Stimulated activated CD8-positive, alpha-beta memory T cell treated with anti-CD3 and anti-CD28 coated beads, Interleukin-4, amount 100 ng/mL, for 24 hours (primary cell): ENCODE data around the gene TBCCD1.

ENCODE experiments used
- DNase-seq: peaks from one replicate; pipeline ENCODE4 v3.0.0-alpha.2; 2020; ENCODE audit warnings: low read depth

TBCCD1 gene, protein sequence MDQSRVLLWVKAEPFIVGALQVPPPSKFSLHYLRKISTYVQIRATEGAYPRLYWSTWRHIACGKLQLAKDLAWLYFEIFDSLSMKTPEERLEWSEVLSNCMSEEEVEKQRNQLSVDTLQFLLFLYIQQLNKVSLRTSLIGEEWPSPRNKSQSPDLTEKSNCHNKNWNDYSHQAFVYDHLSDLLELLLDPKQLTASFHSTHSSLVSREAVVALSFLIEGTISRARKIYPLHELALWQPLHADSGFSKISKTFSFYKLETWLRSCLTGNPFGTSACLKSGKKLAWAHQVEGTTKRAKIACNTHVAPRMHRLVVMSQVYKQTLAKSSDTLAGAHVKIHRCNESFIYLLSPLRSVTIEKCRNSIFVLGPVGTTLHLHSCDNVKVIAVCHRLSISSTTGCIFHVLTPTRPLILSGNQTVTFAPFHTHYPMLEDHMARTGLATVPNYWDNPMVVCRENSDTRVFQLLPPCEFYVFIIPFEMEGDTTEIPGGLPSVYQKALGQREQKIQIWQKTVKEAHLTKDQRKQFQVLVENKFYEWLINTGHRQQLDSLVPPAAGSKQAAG

DNA sequence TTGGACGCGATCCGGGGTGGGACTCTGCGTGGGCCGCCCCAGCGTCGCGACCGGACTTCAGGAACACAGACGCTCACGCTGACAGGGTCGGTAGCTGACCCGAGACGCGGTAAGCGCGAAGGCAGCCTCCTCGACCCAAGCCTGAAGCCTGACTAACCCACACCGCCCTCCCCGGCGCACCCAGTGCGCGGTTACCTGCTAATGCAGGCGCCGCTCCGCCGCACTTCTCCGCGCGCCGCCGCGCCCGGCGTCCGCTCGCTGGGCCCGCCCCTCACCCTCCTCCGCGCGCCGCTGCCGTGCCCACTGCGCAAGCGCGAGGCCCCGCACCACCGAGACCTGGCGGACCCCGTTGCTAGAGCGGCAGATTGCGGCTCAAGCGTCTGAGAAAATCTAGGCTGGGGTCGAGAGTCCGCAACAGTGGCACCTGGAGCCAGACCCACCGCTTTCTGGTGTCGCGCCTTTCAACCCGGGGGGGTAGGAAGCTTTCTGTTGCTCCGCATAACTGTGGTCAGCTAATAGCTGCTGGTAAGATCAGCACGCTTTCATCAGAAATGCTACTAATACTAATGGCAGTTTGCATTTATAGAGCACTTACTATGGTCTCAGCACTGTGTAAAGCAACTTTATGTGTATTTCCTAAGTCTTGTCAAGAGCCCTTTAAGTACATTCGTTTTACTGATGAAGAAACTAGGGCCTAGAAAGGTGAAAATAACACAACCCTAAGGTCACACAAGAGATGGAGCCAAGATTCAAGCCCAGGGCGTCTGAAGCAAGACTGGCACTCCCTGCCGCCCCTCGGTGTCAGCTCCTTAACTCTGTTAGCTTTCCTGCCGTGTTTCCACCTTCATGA, at the start of gene TBCCD1:
Gene TBCCD1, minus strand, starts transcription at position 268 of the 850 bp plus-strand sequence. CDS start 3,010 bp downstream, outside the sequence.
- DNase-seq: peak; percentile 93

DNA sequence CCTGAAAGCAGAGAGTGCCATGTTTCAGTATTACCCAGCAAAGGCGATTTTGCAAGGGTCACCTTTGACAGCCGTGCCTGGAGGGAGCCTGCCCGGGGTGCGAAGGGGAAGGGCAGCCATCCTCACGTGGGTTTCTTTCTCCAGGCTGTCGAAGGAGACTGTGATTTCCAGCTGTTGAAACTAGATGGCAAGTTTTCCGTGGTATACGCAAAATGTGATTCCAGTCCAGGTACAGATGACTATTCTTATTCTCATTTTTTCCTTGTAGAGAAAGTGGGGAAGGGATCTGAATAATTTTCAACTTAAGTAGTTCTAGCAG, 49.1 kb upstream of the TBCCD1 start:
- DNase-seq: no peak

DNA sequence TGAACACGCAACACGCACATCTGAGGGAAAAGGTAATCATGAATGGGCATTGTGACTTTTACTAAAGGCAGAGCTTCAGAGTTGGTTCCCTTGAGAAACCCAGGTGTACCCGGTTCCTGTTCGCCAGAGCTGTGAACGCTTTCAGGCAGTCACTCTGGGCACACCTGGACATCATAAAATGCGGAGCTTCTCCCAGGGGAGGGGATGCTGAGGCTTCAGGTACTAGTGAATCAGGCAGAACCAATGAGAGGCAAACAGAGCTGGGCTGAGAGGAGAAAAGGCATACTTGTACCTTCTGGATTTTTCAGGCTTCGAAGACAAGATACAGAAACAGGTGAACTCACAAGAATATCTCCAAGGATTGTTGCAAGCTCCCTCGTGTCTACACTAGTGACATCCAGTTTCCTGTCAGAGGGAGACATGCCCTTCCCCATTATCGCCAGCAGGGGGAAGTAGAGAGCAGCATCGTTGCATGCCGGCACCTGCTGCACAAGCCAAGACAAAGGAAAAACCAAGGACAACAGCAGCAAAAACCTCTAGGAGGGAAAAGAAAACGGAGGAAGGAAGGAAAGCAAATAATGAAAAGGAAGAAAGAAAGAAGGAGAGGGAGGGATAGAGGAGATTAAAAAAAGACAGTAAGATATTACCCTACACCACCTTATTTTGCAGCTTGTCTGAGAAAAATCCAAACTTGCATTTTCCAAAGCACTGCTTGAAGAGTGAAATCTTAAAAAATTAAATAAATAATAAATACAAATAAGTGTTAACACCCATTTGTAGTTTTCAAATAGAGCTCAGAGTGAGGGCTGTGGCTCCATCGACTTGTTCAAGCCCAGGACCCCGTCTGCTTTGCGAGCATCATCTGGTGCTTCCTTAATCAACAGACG, 47.7 kb upstream of the TBCCD1 start:
- peak; percentile 59 for DNase-seq

DNA sequence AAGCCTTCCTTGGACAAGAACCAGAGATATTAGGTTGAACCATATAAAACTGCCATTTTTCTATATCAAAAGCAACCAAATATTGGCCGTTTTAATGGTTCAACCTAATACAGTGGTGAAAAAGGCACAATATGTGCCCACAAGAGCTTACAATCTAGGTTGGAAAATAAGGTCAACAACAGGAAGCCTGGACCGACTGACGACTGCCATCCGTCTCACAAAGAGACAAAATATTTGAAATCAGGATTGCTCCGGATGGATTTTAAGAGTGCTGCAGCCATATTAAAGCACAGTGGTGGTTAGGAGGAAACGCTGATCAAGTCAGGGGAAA, 47.1 kb upstream of the TBCCD1 start:
- DNase-seq: no peak

DNA sequence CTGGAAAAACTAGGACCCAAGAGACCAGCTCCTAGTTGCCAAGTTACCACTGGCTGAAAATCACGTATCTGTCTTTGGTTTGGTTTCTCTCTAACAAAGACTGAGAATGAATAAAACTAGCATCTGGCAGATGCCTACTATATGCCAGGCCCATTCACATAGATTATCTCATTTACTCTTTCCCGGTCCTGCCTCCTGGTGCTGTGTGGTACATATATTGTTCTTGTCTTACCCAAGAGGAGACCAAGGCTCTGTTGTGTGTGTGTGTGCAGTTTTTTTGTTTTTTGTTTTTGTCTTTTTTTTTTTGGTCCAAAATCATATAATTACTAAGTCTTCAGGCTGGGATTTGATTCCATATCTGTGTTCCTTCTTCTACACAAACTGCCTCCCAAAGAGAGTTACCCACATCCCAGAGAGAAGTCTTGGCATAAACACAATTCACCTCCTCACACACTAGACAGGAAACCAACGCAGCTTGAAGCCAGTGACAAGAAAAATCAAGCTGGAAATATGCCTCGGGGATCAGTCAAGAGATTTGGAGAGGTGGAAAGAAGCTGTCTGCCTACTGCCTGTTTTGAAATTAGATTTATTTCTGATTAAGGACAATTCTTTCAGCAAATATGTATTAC, 46.6 kb upstream of the TBCCD1 start:
- DNase-seq: no peak

DNA sequence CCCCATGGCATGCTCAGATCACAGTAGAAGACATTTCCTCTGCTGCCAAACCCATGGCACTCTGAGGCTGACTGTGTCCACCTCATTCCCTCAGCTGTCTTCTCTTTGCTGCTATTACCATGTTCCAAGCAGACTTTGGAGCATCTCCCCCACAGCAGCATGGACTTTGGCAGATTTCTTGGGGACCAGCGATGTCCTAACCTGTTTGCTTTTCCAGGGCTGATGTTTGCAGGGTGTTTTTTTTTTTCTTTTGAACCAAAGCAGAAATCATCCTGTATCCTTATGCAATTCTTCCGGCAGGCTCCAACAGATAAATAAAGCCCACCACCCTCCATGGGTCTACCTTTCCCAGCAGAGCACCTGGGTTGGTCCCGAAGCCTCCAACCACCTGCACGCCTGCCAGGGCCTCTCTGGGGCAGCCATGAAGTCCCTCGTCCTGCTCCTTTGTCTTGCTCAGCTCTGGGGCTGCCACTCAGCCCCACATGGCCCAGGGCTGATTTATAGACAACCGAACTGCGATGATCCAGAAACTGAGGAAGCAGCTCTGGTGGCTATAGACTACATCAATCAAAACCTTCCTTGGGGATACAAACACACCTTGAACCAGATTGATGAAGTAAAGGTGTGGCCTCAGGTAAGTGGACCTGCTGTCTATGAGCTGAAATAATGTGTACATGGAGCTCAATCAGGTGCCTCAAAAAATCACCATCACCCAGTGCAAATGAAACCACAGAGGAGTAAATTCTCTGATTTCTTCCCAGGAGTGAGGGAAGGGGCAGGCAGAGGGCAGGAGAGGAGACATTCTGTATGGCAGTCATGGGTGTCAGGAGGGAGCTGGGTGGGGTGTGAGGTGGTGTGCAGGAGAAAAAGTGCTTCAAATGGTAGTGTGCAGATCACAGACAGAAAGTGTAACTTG, 45.8 kb upstream of the TBCCD1 start, which contains the start of gene AHSG:
Gene AHSG, plus strand, starts transcription at position 340 of the 916 bp plus-strand sequence. Its CDS starts 82 bp downstream, at position 422.
- DNase-seq: no peak

DNA sequence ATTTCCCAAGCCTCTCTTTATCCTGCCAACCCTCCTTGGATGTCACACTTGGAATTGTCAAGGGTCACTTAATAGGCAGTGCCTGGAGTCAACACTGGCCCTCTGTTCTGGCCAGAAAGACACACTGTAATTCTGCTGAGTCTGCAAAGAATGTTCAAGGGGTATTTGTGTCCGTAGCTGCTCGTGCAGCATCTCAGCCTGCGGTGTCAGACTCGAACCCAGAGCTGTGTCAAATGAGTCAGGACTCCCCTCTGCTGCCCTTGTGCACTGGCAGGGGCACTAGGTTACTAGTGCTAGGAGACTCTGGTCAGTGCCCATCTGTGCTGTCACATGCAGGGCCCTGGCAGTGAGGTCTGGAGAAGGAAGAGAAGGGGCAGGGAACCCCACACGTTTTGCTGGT, 44.9 kb upstream of the TBCCD1 start:
- DNase-seq: no peak

DNA sequence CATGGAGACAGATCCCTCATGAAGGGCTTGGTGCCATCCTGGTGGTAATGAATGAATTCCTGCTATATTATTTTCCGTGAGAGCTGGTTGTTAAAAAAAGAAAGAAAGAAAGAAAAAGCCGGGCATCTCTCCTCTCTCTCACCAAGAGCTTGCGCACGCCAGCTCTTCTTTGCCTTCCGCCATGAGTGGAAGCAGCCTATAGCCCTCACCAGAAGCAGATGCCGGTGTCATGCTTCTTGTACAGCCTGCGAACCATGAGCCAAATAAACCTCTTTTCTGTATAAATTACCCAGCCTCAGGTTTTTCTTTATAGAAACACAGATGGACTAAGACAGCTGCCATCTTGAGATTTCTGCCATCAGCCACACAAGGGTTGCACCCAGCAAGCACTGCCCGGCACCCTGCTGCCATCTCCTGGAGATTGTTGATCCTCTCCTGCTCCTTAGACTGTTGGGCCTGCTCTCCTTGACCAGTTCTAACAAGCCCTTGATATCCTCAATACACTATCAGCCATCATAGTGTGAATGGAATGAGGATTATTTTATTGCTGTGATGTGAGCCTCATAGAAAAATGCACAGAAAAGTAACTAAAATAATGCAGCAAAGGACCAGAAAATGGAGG, 42.2 kb upstream of the TBCCD1 start:
- DNase-seq: no peak

DNA sequence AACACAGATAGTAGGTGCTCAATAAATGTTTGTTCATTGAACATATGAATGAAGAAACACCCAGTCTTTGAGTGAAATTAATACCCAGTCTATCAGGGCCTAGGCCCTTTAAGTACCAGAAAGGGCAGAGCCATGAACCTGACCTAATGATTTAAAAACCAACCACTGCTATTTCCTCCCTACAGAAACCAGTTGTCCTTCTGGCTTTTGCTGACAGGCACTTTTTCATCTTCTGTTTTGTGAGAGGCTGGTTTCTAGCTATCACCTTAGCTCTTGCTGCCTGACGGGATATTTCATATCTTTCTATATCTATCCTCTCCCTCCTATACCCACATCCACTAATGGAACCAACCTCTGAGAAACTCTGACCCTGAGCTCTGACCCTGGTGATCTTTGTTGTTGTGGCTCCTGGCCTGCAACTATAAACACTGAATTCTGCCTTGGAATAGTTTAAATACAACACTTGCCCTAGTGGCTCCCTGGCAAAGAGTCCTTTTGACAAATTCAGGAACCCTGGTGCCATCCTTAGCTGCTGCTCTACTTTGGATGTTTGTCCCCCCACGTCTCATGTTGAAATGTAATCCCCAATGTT, 41.6 kb upstream of the TBCCD1 start:
- no peak for DNase-seq

DNA sequence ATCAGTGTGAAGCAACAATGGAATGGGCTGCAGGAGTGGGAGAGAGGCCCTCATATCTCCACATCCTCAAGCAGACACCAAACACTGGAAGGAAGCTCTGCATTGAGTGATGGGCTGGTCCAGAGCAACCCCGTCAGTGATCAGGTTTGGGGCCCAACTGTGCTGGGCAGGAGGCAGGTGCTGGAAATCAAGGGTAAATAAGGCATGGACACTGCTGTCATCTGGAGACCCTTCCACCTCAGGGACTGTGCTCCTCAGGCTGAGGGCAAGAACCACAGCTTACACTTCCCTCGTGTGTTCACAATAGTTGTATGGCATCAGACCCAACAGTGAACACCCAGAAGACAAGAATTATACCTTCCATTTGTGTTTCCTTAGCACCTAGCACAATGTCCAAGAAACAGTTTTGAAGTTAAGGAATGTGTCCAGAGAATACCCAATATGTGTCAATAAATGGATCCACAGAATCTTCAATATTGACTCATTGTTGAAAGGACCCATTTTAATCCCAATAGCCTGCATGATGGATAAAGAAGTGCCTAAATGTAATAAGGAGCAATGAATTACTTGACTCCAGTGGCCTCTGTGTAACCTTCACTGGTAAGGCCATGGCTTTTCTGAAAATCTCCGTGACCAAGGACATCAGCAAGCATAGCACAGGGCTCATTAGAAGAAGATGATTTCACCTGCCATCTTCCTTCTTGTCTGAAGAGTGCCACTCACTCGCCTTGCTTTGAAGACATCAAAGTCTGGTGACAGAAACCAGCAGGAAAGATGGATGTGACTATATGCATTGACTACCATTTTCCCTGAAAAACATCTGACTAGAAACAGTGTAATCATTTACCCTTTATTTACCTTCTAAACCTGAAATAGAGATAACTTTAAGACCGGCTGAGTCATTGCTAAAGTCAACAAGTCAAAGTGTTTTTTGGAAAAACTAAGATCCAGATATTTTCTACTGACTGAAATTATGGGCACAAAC, 38.7 kb upstream of the TBCCD1 start:
- no peak for DNase-seq

DNA sequence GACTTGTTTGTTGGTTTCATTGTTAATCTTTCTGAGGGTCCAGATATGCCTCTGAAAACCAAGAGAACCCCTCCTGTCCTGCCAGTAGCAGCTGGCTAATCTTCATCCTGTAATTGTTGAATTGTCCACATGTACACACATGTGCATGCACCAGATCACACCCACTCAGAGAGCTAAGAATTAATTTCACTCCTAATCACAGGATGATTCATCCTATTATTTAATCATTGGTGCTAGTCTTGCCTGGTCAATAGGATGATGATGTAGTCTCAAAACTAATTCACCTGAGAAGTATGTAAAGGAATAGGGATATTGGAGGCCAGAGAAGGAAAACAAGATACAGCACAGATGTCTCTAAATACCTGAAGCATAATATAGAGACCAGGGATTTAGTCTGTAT, 37.9 kb upstream of the TBCCD1 start:
- no peak for DNase-seq

DNA sequence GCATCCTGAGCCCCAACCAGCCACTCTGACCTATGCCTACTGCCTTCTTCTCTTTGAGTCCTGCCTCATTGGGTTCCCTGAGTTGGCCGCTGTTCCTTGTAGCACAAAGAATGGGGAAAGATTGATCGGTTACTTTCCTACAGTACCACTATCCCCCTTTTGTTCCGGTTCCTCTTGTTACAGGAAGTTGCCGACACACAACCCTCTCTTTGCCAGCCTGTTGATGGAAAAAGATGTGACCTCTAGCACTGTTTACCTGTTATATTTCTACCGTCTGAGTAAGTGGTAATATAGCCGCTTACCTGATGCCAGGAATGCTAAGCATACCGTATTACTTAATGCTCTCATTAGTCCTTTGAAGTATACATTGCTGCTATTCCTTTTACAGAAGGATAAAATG, 36.0 kb upstream of the TBCCD1 start:
- no peak for DNase-seq

DNA sequence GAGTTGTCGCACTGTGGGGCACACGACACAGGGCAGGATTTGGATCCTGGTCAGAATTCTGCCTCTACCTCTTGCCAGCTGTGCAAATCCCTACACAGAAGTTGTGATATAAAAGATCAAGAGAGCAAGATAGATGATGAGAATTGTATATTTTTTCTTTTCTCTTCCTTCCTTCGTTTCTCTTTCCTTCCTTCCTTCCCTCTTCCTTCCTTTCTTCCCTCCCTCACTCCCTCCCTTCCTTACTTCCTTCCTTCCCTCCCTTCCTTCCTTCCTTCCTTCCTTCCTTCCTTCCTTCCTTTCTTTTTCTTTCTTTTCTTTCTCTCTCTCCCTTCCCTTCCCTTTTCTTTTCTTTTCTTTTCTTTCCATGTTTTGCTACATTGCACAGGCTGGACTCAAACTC, 33.8 kb upstream of the TBCCD1 start:
- no peak for DNase-seq

DNA sequence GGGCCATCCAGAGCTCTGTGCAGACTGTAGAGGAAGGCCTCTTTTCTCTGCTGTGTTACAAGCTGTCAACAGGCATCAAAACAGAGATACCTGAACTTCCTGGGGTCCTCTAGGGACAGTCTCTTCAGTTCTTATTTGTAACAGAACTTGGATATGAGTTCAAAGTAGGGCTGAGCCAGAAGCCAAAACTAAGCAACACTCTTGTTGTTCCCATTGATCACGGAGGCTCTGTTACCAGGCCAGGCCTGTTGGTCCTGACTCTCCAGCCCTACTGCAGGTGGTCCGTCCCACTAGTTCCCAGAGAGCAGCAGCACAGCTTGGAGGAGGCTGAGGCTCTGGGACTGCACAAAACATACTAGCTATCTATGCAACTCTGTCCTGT, 32.6 kb upstream of the TBCCD1 start:
- no peak for DNase-seq

DNA sequence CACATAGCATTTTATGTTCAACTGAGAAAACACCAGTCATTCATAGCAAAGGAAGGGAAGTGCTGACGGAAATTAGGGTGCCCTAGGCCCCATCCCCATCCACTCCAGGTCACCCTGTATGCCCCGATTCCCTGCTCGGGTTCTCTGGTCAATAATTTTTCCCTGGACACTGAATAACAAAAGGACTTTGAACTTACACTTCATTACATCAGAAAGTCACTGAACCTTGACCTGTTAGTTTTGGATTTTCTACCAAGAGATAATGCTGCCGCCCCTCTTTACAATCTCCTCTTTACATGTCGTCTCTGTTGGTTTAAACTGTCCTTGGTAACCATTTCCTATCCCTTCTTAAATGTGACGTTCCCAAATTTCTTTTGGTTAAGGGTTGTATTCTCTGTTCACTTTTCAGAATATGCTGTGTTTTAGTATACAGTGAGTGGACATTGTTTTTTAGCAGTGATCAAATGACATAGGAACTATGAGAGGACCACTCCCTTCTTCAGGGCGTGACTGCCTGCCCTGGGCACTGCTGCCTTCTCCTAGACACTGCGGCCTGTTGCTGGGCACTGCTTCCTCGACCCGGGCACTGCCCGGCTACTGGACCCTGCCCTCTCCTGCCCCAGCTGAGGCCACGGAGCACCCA, 32.1 kb upstream of the TBCCD1 start:
- DNase-seq: no peak

DNA sequence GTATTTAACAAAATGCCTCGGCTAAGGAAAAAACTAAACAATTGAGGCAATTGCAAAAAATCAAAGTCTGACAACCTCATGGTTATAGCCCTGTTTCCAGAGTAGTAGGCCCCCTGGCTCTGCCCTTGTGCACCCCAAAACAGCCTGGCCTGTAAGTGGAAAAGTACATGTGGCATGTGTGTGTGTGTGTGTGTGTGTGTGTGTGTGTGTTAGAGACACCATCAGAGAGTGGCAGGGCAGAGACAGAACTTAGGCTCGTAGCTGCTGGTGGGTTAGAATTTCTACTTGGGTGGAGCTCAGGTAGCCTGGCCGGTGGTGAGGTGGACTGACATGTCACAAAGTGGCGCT, 31.6 kb upstream of the TBCCD1 start:
- no peak for DNase-seq

DNA sequence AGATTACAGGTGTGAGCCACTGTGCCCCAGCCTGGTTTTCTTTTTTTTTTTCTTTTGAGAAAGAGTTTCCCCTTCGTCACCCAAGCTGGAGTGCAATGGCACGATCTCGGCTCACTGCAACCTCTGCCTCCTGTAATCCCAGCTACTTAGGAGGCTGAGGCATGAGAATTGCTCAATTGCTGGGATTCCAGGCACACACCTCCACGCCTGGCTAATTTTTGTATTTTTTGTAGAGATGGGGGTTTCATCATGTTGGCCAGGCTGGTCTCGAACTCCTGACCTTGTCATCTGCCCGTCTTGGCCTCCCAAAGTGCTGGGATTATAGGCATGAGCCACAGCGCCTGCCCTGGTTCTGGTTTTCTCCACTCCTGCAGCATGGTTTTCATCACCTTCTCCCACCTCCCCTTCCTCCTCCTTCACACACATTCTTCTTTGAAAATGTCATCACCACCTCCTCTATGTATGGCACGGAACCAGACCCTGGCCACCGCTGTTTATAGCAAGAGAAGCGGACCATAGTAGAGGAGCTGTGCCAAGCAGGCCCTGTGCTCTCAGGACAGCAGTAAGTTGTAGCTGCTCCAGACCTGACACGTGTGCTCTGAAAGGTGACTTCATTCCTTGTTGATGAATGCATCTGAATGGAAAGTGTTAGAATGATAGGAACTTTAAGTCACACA, 31.1 kb upstream of the TBCCD1 start:
- DNase-seq: no peak
